Activated CD8-positive, alpha-beta memory T cell treated with anti-CD3 and anti-CD28 coated beads for 1 hour (primary cell): Measurements from ENCODE around the gene KRT39.

Experiments
- DNase-seq, 2 donors: peaks; one replicate each; pipeline ENCODE4 v3.0.0-alpha.2; 2020; ENCODE audit warnings: low read depth in 1 of 2; ENCODE audit errors: extremely low read depth in 1 of 2

KRT39 gene

GRCh38 chr17:40981115-40981514 is 14.4 kb upstream of the KRT39 start:
- DNase-seq, result no peak

GRCh38 chr17:40980596-40980995 is 13.8 kb upstream of the KRT39 start:
- DNase-seq, result no peak

GRCh38 chr17:40980117-40980516 is 13.4 kb upstream of the KRT39 start:
- no peak for DNase-seq

GRCh38 chr17:40978575-40979151 is 11.9 kb upstream of the KRT39 start:
- no peak for DNase-seq

- DNase-seq, result no peak
Observed at GRCh38 chr17:40975516-40975915, 8.8 kb upstream of the KRT39 start.

GRCh38 chr17:40974366-40974765 is 7.6 kb upstream of the KRT39 start:
- DNase-seq, result no peak

GRCh38 chr17:40967582-40967981 is 834 bp upstream of the KRT39 start:
- no peak for DNase-seq

- DNase-seq, result no peak
Observed at GRCh38 chr17:40963838-40964237, 2.9 kb downstream of the KRT39 start.

- DNase-seq, result no peak
Observed at GRCh38 chr17:40962059-40962561, 4.6 kb downstream of the KRT39 start.

GRCh38 chr17:40961591-40961990 is 5.2 kb downstream of the KRT39 start:
- DNase-seq, result no peak

GRCh38 chr17:40960144-40960543 is 6.6 kb downstream of the KRT39 start:
- no peak for DNase-seq

- no peak for DNase-seq
Observed at GRCh38 chr17:40958086-40958953, 8.4 kb downstream of the KRT39 start.

GRCh38 chr17:40956401-40957254 is 10.1 kb downstream of the KRT39 start:
- no peak for DNase-seq

- no peak for DNase-seq
Observed at GRCh38 chr17:40953881-40954280, 12.9 kb downstream of the KRT39 start.

- no peak for DNase-seq
Observed at GRCh38 chr17:40952661-40953060, 14.1 kb downstream of the KRT39 start.

- DNase-seq, result no peak
Observed at GRCh38 chr17:40952154-40952553, 14.6 kb downstream of the KRT39 start.

- no peak for DNase-seq
Observed at GRCh38 chr17:40951011-40951622, 15.6 kb downstream of the KRT39 start.

- DNase-seq, result no peak
Observed at GRCh38 chr17:40950176-40950575, 16.6 kb downstream of the KRT39 start.

- DNase-seq, result no peak
Observed at GRCh38 chr17:40949418-40949817, 17.3 kb downstream of the KRT39 start.

- no peak for DNase-seq
Observed at GRCh38 chr17:40947929-40948328, 18.8 kb downstream of the KRT39 start.

- DNase-seq, result no peak
Observed at GRCh38 chr17:40945414-40945813, 21.3 kb downstream of the KRT39 start.
